ENCODE results near the gene AKT2.

DNA sequence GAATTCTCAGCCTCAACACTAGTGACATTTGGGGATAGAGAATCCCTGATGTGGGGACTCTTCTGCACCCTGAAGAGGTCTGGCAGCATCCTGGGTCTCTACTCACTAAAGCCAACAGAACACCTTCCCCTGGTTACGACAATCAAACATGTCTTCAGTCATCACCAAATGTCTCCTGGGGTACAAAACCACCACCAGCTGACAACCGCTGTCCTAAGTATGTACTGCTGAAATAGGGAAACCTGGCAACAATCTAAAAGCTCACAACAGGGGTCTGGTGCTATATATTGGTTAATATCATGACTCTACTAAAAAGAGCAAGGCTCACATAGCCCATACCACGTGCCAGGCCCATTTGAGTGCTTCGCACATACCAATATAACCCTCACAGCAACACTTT lies 13.4 kb downstream of the AKT2 start:
- TF ChIP-seq EP300 (IDR thresholded peaks at IDR 0.05) (no peak), POLR2AphosphoS5 (IDR thresholded peaks at IDR 0.05) (no peak)
- TF ChIP-seq, protein P1, sequence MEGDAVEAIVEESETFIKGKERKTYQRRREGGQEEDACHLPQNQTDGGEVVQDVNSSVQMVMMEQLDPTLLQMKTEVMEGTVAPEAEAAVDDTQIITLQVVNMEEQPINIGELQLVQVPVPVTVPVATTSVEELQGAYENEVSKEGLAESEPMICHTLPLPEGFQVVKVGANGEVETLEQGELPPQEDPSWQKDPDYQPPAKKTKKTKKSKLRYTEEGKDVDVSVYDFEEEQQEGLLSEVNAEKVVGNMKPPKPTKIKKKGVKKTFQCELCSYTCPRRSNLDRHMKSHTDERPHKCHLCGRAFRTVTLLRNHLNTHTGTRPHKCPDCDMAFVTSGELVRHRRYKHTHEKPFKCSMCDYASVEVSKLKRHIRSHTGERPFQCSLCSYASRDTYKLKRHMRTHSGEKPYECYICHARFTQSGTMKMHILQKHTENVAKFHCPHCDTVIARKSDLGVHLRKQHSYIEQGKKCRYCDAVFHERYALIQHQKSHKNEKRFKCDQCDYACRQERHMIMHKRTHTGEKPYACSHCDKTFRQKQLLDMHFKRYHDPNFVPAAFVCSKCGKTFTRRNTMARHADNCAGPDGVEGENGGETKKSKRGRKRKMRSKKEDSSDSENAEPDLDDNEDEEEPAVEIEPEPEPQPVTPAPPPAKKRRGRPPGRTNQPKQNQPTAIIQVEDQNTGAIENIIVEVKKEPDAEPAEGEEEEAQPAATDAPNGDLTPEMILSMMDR (IDR thresholded peaks at IDR 0.05): no peak

All from gastroesophageal sphincter (tissue), 3 donors.